VCaP (cell line): Measurements from ENCODE around the gene HDAC7.

Experiments
- H3K27ac ChIP-seq: fragments of 450-650 bp; 2 replicates; pipeline ENCODE4 v1.5.1; 2017
- CTCF ChIP-seq: fragments of 450-650 bp; conservative IDR thresholded peaks from 2 replicates; pipeline ENCODE4 v1.5.1; 2017; ENCODE audit warnings: mild to moderate bottlenecking, moderate library complexity

The HDAC7 gene

GRCh38 chr12:47748507-47748828 is 71.2 kb downstream of the HDAC7 start:
- no peak overlapping the region for H3K27ac ChIP-seq
- TF ChIP-seq CTCF, result no peak

DNA sequence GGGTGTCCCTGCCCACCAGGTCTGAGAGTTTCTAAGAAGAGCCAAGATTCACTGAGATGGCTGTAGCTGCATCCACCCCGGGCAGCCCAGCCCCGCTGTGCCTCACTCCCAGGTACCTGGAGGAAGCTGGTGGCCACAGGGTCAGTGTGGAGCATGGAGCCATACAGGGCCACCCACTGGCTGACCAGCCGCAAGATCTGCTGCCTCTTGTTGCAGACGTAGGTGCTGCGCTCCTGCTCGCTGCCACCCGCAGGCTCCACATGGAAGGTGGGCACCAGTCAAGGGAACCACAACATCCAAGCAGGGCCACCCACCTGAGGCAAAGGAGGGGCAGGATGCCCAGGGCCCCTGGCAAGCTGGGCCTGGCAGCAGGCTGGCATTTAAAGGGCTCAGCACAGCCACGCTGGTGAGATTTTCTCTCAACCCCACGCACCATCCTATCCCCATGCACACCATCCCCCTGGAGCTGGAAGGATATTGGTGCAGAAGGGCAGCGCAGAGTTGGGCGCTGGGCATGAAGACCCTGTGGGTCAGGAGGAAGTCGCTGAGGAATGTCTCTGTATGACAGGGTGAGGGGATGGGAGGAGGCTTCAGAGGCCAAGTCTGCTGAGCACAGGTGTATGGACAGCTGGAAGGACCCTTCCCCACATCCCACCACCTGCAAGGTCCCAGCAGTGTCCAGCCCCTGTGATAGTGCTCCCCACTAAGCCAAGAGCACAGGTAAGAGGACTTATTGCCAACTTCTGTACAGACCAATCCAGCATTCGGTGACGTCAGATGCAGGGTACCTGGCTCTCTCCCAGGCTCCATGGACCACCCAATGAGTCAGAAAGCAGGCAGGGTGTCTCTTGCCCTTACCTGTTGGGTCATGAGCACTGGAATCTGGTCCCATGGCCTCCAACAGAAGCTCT is 71.9 kb downstream of the HDAC7 start:
- TF ChIP-seq CTCF, result no peak
- no peak overlapping the region for H3K27ac ChIP-seq

DNA sequence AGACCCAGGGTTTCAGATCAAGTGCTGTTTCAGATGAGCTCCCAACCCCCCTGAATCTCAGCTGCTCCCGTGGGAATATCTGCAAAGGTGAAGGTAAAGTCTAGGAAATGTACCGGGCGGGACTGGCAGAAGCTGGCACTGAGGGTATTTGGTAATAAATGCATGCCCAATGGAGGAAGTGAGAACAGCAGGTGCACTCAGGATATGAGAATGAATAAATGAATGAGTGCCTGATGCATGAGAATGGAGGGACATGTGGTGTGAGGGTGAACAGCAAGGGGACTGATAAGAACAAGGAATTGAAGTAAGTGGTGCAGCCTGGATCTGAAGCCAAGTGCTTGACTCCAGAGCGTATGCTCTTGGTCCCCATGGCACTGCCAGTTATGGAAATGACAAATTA is 72.6 kb downstream of the HDAC7 start:
- TF ChIP-seq CTCF, result no peak

GRCh38 chr12:47746523-47746922 is 73.2 kb downstream of the HDAC7 start:
- H3K27ac ChIP-seq, result no peak overlapping the region
- no peak for TF ChIP-seq CTCF

More for the DNA sequence above, 72.6 kb downstream of the HDAC7 start:
- H3K27ac ChIP-seq, result no peak overlapping the region

DNA sequence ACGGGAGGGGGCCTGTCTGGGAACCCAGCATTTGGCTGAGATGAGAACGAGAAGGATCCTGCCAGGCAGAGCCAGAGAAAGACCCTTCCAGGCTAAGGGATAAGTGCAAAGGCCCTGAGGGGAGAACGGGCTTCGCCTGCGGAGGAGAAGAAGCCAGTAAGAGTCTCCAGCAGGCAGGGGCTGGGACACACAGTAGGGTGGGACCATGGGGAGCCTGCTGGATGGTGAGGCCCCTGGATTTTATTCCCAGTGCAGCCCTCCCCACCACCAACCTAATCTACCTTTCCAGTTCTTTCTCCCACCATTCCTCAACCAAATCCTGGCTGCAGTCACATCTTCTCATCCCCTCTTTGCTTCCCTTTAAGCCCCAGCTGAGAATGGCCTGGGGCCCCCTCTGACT is 73.6 kb downstream of the HDAC7 start:
- TF ChIP-seq CTCF, result no peak
- H3K27ac ChIP-seq, result no peak overlapping the region

GRCh38 chr12:47745485-47746041 is 74.1 kb downstream of the HDAC7 start:
- no peak for TF ChIP-seq CTCF
- no peak overlapping the region for H3K27ac ChIP-seq

DNA sequence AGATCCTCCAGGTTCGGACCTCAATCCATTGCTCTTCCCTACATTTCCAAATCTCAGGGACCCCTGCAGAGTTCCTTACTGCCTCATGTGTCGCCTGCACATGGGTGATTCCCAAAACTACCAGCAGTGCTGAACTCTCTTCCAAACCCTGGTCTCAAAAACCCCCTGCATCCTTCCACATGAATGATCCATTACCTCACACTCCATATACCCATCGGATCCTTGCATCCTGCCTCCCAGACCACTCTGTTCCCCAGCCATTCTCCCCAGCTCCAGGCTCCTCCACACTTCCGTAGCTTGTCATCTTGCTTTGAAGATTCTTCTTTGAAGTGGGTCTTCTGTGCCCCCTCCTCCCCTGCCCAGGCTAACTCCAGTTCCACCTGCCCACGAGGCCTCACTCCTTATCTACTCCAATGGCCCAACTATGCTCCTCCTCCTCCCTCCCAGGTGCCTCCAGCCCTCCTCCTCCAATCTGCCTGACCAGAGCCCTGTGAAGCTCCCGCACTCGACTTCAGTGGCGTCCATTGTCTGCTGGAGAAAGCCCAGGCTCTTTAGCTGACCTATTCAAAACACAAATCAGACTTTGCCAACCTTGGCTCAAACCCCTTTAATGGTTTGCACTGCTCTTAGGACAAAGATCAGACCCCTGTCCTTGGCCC is 74.8 kb downstream of the HDAC7 start:
- no peak for TF ChIP-seq CTCF
- H3K27ac ChIP-seq, result no peak overlapping the region
